Type B pancreatic cell (in vitro differentiated cells): ENCODE data around the gene TAF15. TPM values are rescaled to one million over a fixed set of nuclear protein-coding genes. Genes with fewer than 3 reads are reported as not detected.

Source experiments
- DNase-seq: peaks from one replicate; pipeline ENCODE4 v3.0.0; 2021; ENCODE audit warnings: mixed read lengths; ENCODE audit not compliant: unreplicated experiment; ENCODE audit errors: extremely low spot score
- H3K27ac Mint-ChIP-seq: 2 replicates; pipeline ENCODE4 v1.8.0; 2021; ENCODE audit warnings: mild to moderate bottlenecking, mixed read lengths
- H3K27me3 Mint-ChIP-seq: 2 replicates; pipeline ENCODE4 v1.8.0; 2021; ENCODE audit warnings: mixed read lengths
- H3K36me3 Mint-ChIP-seq: 2 replicates; pipeline ENCODE4 v1.8.0; 2021; ENCODE audit warnings: mixed read lengths
- H3K4me1 Mint-ChIP-seq: one replicate; pipeline ENCODE4 v1.8.0; 2021; ENCODE audit warnings: mixed read lengths; ENCODE audit not compliant: unreplicated experiment
- H3K4me3 Mint-ChIP-seq: 2 replicates; pipeline ENCODE4 v1.8.0; 2021; ENCODE audit warnings: mild to moderate bottlenecking, mixed read lengths
- H3K9me3 Mint-ChIP-seq: 2 replicates; pipeline ENCODE4 v1.8.0; 2021; ENCODE audit warnings: mixed read lengths
- total RNA-seq: library from RNA; stranded (reverse); gene quantifications from 2 replicates; pipeline ENCODE4 v1.2.1, GENCODE V29; 2021; ENCODE audit warnings: low replicate concordance
- TF ChIP-seq, protein P1 (sequence below): fragments of 200-600 bp; sonication (generic); conservative IDR thresholded peaks from 2 replicates; pipeline ENCODE4 v1.5.0; 2021; ENCODE audit warnings: antibody characterized with exemption, mild to moderate bottlenecking

The TAF15 gene
- total RNA-seq, 1 donor from 2014 or later, result 223 TPM

- Mint-ChIP-seq H3K36me3 (no peaks in the 10 kb centered on the region), H3K4me1 (peaks cover 5% of the 10 kb centered on the region), H3K27ac (no peak overlapping the region), H3K9me3 (no peaks in the 10 kb centered on the region), H3K4me3 (no peak overlapping the region), H3K27me3 (no peaks in the 10 kb centered on the region)
- DNase-seq, result no peak
- TF ChIP-seq, protein P1, sequence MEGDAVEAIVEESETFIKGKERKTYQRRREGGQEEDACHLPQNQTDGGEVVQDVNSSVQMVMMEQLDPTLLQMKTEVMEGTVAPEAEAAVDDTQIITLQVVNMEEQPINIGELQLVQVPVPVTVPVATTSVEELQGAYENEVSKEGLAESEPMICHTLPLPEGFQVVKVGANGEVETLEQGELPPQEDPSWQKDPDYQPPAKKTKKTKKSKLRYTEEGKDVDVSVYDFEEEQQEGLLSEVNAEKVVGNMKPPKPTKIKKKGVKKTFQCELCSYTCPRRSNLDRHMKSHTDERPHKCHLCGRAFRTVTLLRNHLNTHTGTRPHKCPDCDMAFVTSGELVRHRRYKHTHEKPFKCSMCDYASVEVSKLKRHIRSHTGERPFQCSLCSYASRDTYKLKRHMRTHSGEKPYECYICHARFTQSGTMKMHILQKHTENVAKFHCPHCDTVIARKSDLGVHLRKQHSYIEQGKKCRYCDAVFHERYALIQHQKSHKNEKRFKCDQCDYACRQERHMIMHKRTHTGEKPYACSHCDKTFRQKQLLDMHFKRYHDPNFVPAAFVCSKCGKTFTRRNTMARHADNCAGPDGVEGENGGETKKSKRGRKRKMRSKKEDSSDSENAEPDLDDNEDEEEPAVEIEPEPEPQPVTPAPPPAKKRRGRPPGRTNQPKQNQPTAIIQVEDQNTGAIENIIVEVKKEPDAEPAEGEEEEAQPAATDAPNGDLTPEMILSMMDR, result no peak
Observed at GRCh38 chr17:35876534-35876933, 67.2 kb downstream of the TAF15 start.

DNA sequence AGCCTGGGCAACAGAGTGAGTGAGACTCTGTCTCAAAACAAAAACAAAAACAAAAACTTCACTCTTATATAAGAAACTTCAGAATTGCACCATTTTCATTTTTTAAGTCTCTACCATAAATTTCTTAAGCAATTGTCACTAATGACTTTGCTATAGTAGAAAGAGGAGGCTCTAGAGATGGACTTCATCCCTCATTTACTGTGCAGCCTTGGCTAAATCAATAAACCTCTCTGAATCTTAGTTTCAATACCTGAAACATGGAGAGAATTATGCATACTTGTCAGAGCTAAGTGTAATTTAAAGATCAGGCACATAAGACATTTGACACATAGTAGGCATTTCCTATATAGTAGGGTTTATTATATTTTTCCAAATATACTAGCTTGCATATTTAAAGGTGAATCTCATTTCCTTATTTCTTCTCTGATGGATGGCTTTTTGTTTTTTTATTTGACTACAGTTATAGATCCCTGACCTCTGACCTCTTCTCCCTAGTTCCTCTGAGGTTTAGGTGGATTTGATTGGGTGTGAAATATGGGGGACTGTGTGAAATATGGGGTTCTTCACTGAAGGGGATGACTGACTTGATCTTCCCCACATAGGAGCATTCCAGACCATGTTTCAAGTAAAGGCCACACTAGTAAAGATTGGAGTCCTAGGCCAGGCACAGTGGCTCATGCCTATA, 68.2 kb downstream of the TAF15 start:
- DNase-seq, result no peak
- TF ChIP-seq, protein P1, result no peak
- H3K4me3 Mint-ChIP-seq, result no peak overlapping the region
- peaks cover 5% of the 10 kb centered on the region for H3K4me1 Mint-ChIP-seq
- no peaks in the 10 kb centered on the region for H3K36me3 Mint-ChIP-seq
- H3K9me3 Mint-ChIP-seq, result no peaks in the 10 kb centered on the region
- no peaks in the 10 kb centered on the region for H3K27me3 Mint-ChIP-seq
- no peak overlapping the region for H3K27ac Mint-ChIP-seq

GRCh38 chr17:35878361-35878760, 69.1 kb downstream of the TAF15 start:
- H3K36me3 Mint-ChIP-seq, result no peaks in the 10 kb centered on the region
- H3K4me3 Mint-ChIP-seq, result no peak overlapping the region
- no peaks in the 10 kb centered on the region for H3K27me3 Mint-ChIP-seq
- no peak for DNase-seq
- no peak overlapping the region for H3K27ac Mint-ChIP-seq
- H3K9me3 Mint-ChIP-seq, result no peaks in the 10 kb centered on the region
- TF ChIP-seq, protein P1, result no peak
- peaks cover 5% of the 10 kb centered on the region for H3K4me1 Mint-ChIP-seq

DNA sequence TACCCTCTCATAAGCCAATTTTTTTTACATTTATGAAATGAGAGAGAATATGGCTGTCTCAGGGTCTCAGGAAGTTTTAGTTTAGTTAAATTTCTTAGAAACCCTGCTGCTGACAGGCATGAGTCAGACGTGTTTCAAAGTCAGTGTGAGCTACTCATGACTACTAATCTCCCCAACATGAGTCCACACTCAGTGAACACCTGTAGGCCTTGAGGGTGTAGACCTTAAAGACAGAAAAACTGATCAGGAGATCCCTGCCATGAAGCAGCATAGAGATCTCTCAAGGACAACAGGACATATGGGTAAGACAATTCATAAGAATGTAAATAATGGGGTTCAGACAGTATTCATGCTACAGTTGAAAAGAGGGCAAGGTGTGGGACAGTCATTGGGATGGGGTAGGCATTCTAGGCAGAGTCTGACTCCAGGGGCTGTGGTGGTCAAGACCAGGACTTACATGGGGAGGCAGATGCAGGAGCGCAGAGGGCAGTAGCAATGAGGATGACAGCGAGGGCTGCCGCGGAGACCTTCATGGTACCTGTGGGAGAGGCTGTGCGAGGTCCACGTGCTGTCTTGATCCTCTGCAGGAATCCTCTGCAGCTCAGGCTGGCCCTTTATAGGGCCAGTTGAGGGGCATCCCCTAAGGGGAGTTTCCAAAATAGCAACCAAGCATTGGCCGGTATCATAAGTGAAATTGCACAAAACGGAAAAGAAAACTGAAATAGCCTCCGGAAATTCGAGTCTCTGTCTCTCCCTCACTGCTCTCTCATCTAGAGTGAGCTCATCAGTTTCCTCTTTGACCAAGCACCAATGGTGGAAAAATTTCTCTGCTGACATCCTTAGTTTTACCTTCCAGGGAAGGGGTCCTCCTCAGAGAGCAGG, 70.7 kb downstream of the TAF15 start, which contains the start of gene CCL5:
CCL5 (minus strand) TSS at position 588 of the 882 bp plus-strand sequence.
- peaks cover 5% of the 10 kb centered on the region for H3K4me1 Mint-ChIP-seq
- TF ChIP-seq, protein P1, result no peak
- no peak within 1 kb of the TSS for H3K27ac Mint-ChIP-seq
- H3K36me3 Mint-ChIP-seq, result no peaks in the 10 kb centered on the region
- DNase-seq, result no peak
- H3K27me3 Mint-ChIP-seq, result no peaks in the 10 kb centered on the region
- H3K9me3 Mint-ChIP-seq, result no peaks in the 10 kb centered on the region
- no peak within 1 kb of the TSS for H3K4me3 Mint-ChIP-seq

DNA sequence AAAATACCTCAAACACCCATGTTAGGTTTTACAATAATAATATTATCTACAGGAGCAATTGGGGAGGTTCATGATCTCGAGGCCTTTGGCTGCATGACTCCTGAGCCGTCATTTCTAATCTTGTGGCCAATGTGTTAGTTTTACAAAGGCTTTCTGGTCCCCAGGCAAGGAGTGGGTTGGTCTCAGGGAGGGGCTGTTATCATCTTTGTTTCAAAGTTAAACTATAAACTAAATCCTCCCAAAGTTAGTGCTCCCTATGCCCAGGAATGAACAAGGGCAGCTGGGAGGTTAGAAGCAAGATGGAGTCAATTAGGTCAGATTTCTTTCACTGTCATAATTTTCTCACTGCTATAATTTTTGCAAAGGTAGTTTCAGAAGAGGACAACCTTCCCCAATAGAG, 80.0 kb downstream of the TAF15 start:
- Mint-ChIP-seq H3K36me3 (no peaks in the 10 kb centered on the region), H3K27ac (no peak overlapping the region), H3K27me3 (no peaks in the 10 kb centered on the region)

More for the DNA sequence above, 80.0 kb downstream of the TAF15 start:
- H3K4me3 Mint-ChIP-seq, result no peak overlapping the region
- no peaks in the 10 kb centered on the region for H3K9me3 Mint-ChIP-seq
- TF ChIP-seq, protein P1, result no peak
- no peak for DNase-seq
- H3K4me1 Mint-ChIP-seq, result peaks cover 38% of the 10 kb centered on the region
